PC-3 (cell line): ENCODE measurements around the gene EGFL7. TPM values are rescaled to one million over a fixed set of nuclear protein-coding genes. Genes with fewer than 3 reads are reported as not detected.

ENCODE experiments used
- ATAC-seq: fragments of 200-7000 bp; cut with Tn5 transposase; 2 replicates; pipeline ENCODE4 v1.9.1; 2020; ENCODE audit warnings: mild to moderate bottlenecking, moderate library complexity
- BruUV-seq: library from RNA; stranded (reverse); fragments of 400-500 nt; replicated peaks from 2 replicates; lab custom pipeline; 2021; lab: Mats Ljungman, UMichigan
- CTCF ChIA-PET: fragments of 300-600 bp; sonication (Branson Sonifier 250); formaldehyde crosslinking; loops from one replicate; lab custom pipeline; 2022; ENCODE audit warnings: antibody characterized with exemption; lab: Charles Lee
- POLR2A ChIA-PET: fragments of 300-600 bp; sonication (Branson Sonifier 250); formaldehyde crosslinking; loops from one replicate; lab custom pipeline; 2022; ENCODE audit warnings: antibody characterized with exemption; ENCODE audit not compliant: unreplicated experiment; lab: Charles Lee
- DNase-seq: peaks from one replicate; pipeline ENCODE4 v3.0.0-alpha.2; 2015
- H2AFZ ChIP-seq: fragments of 300-600 bp; sonication (generic); 2 replicates; pipeline ENCODE4 v1.6.0; 2016; ENCODE audit warnings: antibody characterized with exemption, low read length
- H3F3A ChIP-seq: fragments of 300-600 bp; sonication (generic); one replicate; pipeline ENCODE4 v1.6.0; 2017; ENCODE audit warnings: antibody characterized with exemption, low read length, control low read depth, mild to moderate bottlenecking; ENCODE audit not compliant: unreplicated experiment
- H3K27ac ChIP-seq: fragments of 300-600 bp; sonication (generic); 2 replicates; pipeline ENCODE4 v1.5.1; 2016; ENCODE audit warnings: mild to moderate bottlenecking, low read length
- H3K27me3 ChIP-seq: fragments of 300-600 bp; sonication (generic); 2 replicates; pipeline ENCODE4 v1.6.1; 2016; ENCODE audit warnings: low read length, mixed read lengths
- H3K36me3 ChIP-seq: fragments of 300-600 bp; sonication (generic); 2 replicates; pipeline ENCODE4 v1.6.1; 2016; ENCODE audit warnings: low read depth, mixed run types, low read length, mixed read lengths
- H3K4me1 ChIP-seq: fragments of 300-600 bp; sonication (generic); 2 replicates; pipeline ENCODE4 v1.5.1; 2016; ENCODE audit warnings: low read length; ENCODE audit not compliant: insufficient read depth
- H3K4me2 ChIP-seq: fragments of 300-600 bp; sonication (generic); 2 replicates; pipeline ENCODE4 v1.6.0; 2016; ENCODE audit warnings: low read length
- H3K4me3 ChIP-seq: fragments of 300-600 bp; sonication (generic); 2 replicates; pipeline ENCODE4 v1.5.1; 2016; ENCODE audit warnings: mild to moderate bottlenecking, low read length, mixed read lengths
- H3K79me2 ChIP-seq: fragments of 300-600 bp; sonication (generic); 2 replicates; pipeline ENCODE4 v1.6.1; 2017; ENCODE audit warnings: low read length, mixed read lengths
- H3K9ac ChIP-seq: fragments of 300-600 bp; sonication (generic); 2 replicates; pipeline ENCODE4 v1.6.0; 2016; ENCODE audit warnings: mild to moderate bottlenecking, low read length
- H3K9me2 ChIP-seq: fragments of 300-600 bp; sonication (generic); replicated peaks from 2 replicates; pipeline ENCODE4 v1.6.1; 2016; ENCODE audit warnings: mixed run types, low read length, mixed read lengths
- H3K9me3 ChIP-seq: fragments of 300-600 bp; sonication (generic); 2 replicates; pipeline ENCODE4 v1.6.1; 2016; ENCODE audit warnings: low read length, mixed read lengths
- H4K20me1 ChIP-seq: fragments of 300-600 bp; sonication (generic); 2 replicates; pipeline ENCODE4 v1.6.1; 2016; ENCODE audit warnings: low read length, mixed read lengths
- EZH2 ChIP-seq: fragments of 300-600 bp; sonication (generic); IDR thresholded peaks from one replicate; pipeline ENCODE4 v1.6.1; 2017; ENCODE audit warnings: antibody characterized with exemption, mild to moderate bottlenecking, low read length; ENCODE audit not compliant: unreplicated experiment
- EZH2phosphoT487 ChIP-seq: fragments of 300-600 bp; sonication (generic); IDR thresholded peaks from 2 replicates; pipeline ENCODE4 v1.6.1; 2018; ENCODE audit warnings: mild to moderate bottlenecking, antibody characterized with exemption, low read length, borderline replicate concordance
- intact Hi-C: fragments of 100-400 bp; cut with micrococcal nuclease; formaldehyde crosslinking; loops from 2 replicates; pipeline ENCODE4 v1.9.0; 2023
- total RNA-seq: library from RNA; depleted of rRNA; stranded (reverse); fragments of >200 nt; gene quantifications from 2 replicates; pipeline ENCODE4 v1.2.3, GENCODE V29; 2014
- TF ChIP-seq, protein P1 (sequence below): fragments of 300-600 bp; sonication (generic); conservative IDR thresholded peaks from 2 replicates; pipeline ENCODE4 v1.5.1; 2017; ENCODE audit warnings: antibody characterized with exemption, low read depth, mild to moderate bottlenecking, low read length

The EGFL7 gene
- total RNA-seq, 1 experiment from 2014 or later = 23.1 TPM

GRCh38 chr9:136614372-136614922 is 48.3 kb upstream of the EGFL7 start:
- H3F3A ChIP-seq = no peaks in the 10 kb centered on the region
- H3K9ac ChIP-seq = no peak overlapping the region
- no peaks in the 10 kb centered on the region for H3K36me3 ChIP-seq
- H3K79me2 ChIP-seq = no peaks in the 10 kb centered on the region
- TF ChIP-seq EZH2 (no peak), EZH2phosphoT487 (no peak)
- TF ChIP-seq, protein P1, sequence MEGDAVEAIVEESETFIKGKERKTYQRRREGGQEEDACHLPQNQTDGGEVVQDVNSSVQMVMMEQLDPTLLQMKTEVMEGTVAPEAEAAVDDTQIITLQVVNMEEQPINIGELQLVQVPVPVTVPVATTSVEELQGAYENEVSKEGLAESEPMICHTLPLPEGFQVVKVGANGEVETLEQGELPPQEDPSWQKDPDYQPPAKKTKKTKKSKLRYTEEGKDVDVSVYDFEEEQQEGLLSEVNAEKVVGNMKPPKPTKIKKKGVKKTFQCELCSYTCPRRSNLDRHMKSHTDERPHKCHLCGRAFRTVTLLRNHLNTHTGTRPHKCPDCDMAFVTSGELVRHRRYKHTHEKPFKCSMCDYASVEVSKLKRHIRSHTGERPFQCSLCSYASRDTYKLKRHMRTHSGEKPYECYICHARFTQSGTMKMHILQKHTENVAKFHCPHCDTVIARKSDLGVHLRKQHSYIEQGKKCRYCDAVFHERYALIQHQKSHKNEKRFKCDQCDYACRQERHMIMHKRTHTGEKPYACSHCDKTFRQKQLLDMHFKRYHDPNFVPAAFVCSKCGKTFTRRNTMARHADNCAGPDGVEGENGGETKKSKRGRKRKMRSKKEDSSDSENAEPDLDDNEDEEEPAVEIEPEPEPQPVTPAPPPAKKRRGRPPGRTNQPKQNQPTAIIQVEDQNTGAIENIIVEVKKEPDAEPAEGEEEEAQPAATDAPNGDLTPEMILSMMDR = no peak
- no peak overlapping the region for H3K4me3 ChIP-seq
- no peak overlapping the region for H2AFZ ChIP-seq
- ChIA-PET CTCF (no interaction called here), POLR2A (no interaction called here)
- no peaks in the 10 kb centered on the region for H4K20me1 ChIP-seq
- no peaks in the 10 kb centered on the region for H3K4me1 ChIP-seq
- intact Hi-C loops = no loop called here
- no TSS peak for BruUV-seq
- H3K27me3 ChIP-seq = no peaks in the 10 kb centered on the region
- DNase-seq (no peak), ATAC-seq (no peak)
- no peak overlapping the region for H3K4me2 ChIP-seq
- H3K27ac ChIP-seq = no peak overlapping the region
- no peaks in the 10 kb centered on the region for H3K9me3 ChIP-seq
- H3K9me2 ChIP-seq = no peaks in the 10 kb centered on the region

- Histone ChIP-seq H3K4me3 (no peak overlapping the region), H3K27me3 (no peaks in the 10 kb centered on the region), H3F3A (no peaks in the 10 kb centered on the region), H4K20me1 (no peaks in the 10 kb centered on the region), H3K27ac (no peak overlapping the region), H3K4me2 (no peak overlapping the region), H3K9me3 (no peaks in the 10 kb centered on the region), H3K36me3 (no peaks in the 10 kb centered on the region), H3K9ac (no peak overlapping the region), H2AFZ (no peak overlapping the region), H3K9me2 (no peaks in the 10 kb centered on the region), H3K4me1 (no peaks in the 10 kb centered on the region), H3K79me2 (no peaks in the 10 kb centered on the region)
- TF ChIP-seq, protein P1 = no peak
- TF ChIP-seq EZH2 (no peak), EZH2phosphoT487 (no peak)
- no TSS peak for BruUV-seq
- CTCF ChIA-PET = no interaction called here
- no peak for ATAC-seq
- POLR2A ChIA-PET = no interaction called here
- intact Hi-C loops = no loop called here
- DNase-seq = no peak
Measured at GRCh38 chr9:136614967-136615623, 47.6 kb upstream of the EGFL7 start.
